NOMO-1 treated with DMSO at 0.1 percent for 48 hours (cell line): ENCODE measurements around the gene GPRC5C.
"Not testable (repeated sequence)": the region's sequence is repeated elsewhere in the genome, so short reads cannot be mapped to it uniquely, and the experiment has no call there.

Experiments used
- DNase-seq: peaks from one replicate; lab custom pipeline; 2025; ENCODE audit not compliant: unreplicated experiment; lab: John Stamatoyannopoulos, UW

GPRC5C gene

GRCh38 chr17:74405311-74405710 is 26.6 kb upstream of the GPRC5C start:
- not testable (repeated sequence) for DNase-seq

DNA sequence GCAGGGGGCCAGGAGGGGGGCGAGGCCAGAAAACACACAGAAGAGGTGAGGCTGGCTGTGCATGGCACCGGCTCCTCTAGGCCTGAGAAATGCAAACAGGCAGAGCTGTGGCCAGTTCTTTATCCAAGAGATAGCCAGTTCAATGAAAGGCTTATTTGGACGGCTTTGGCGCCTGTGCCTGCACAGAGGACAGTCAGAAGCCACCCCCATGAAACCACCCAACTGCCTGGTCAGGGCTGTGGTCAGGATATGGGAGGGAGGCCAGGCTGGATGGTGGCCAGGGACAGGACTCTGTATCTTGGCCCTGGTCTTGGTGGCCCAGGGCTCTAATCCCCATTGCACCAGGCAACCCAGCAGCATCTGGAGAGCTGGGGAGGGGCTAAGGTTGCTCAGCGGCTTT is 24.5 kb upstream of the GPRC5C start:
- DNase-seq: no peak

- DNase-seq: no peak
These were observed 23.6 kb upstream of the GPRC5C start for GRCh38 chr17:74408262-74408661.

- DNase-seq: no peak
These were observed 23.1 kb upstream of the GPRC5C start for GRCh38 chr17:74408815-74409214.

DNA sequence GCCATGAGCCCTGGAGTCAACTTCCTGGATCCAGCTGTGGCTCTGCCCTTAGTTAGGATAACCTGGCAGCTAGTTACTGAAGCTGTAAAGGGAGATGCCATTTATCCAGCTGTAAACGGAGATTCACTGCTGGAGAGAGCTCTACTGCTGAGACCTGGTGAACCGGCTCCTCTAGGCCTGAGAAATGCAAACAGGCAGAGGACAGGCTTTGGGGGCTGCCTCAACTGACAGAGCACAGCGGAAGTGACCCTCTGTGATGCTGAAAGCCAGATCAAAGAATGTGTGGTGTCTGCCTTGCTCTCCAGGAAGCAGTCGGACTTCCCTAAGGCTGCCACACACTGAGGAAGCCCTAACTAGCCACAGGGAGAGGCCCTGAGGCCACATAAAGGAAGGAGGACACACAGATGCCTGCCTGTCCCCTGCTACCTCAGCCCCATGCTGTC is 21.9 kb upstream of the GPRC5C start:
- DNase-seq: no peak

- DNase-seq: no peak
These were observed 19.3 kb upstream of the GPRC5C start for GRCh38 chr17:74412581-74412980.

- no peak for DNase-seq
These were observed 18.4 kb upstream of the GPRC5C start for GRCh38 chr17:74413491-74413890.

DNA sequence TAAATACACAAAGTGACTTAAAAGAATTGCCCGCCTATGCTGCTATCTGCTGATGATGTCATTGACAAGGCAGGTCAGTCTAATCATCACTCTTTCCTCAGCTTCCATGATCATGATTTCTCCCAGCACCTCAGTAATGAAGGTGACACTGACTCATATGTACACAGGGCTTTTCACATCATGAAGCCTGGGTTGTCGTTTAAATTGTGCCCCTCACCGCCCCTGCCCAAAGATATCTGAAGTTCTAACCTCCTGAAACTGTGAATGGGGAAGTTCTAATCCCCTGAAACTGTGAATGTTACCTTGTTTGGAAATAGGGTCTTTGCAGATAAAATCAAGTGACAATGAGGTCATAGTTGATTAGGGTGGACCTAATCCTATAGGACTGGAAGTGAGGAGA is 17.4 kb upstream of the GPRC5C start:
- DNase-seq: peak; percentile 20

DNA sequence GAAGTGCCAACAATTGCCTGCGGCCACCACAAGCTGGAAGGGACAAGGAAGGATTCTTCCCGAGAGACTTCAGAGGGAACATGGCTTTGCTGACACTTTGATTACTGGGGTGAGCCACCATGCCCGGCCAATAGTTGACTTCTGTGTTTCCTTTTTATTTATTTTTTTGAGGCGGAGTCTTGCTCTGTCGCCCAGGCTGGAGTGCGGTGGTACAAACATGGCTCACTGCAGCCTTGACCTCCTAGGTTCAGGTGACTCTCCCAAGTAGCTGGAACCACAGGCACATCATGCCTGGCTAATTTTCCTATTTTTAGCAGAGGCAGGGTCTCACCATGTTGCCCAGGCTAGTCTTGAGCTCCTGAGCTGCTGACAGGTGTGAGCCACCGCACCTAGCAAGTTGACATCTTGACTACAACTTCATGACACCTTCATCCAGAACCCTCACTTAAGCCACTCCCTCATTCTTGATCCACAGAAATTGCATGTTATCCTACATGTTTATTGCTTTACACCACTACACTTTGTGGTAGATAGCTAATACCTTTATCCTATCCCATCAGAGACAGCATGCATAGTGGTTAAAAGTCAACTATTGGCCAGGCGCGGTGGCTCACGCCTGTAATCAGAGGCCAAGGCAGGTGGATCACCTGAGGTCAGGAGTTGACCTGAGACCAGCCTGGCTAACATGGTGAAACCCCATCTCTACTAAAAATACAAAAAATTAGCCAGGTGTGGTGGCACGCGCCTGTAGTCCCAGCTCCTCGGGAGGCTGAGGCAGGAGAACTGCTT is 16.1 kb upstream of the GPRC5C start:
- no peak for DNase-seq

- DNase-seq: peak; percentile 10
These were observed 14.5 kb upstream of the GPRC5C start for GRCh38 chr17:74417178-74418045.

GRCh38 chr17:74419928-74420411 is 11.9 kb upstream of the GPRC5C start:
- no peak for DNase-seq

GRCh38 chr17:74424117-74424516 is 7.8 kb upstream of the GPRC5C start:
- DNase-seq: no peak

GRCh38 chr17:74424657-74425056 is 7.2 kb upstream of the GPRC5C start:
- DNase-seq: no peak

GRCh38 chr17:74426551-74427047 is 5.3 kb upstream of the GPRC5C start:
- no peak for DNase-seq

DNA sequence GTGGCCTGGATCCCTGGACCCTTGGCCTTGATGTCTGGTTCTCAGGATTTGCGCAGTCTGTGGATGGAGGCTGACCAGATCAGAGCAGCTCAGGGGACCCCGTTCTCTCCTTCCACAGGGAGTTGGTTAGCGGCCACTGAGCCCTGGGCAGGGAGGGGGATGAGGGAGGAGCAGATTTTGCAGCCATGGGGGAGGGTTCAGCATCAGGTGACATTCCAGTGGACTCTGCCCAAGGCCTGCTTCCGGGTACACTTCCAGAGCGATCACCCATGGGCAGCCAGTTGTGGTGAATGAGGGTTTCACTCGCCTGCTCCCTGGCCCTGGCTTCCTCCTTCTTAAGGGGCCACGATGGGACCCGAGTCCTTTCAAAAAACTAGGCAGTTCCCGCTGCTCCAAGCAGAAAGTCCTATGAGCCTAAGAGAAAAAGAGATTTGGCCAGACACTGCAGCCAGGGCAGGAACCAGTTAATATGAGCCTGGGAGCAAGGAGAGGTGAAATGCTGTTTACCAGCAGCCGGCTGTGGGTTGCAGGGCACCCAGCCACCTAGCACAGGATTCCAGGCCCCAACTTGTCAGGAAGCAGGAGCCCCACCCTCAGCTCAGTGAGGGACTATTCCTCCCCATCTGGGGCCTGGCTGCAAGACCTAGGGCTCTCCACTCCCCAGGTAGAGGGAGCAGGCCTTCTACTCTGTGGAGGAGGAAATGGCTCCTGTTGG is 4.7 kb upstream of the GPRC5C start:
- no peak for DNase-seq

DNA sequence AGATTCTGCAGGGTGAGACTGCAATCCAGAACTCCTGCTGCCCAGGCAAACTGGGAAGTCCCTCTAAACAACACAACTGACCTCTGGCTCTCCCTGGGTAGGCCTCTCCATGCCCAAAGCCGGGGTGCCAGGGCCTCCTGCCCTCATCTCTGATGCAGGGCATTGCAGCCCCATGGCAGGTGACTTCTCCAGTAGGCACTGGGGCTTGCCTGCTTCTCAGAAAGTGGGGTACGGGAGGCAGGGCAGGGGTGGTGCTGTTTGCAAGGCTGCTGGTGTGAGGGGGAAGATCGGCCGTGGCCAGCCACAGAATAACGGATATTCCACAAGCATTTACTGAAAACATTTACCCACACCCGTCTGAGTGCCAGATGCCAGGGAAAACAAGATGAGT is 4.1 kb upstream of the GPRC5C start:
- DNase-seq: no peak

DNA sequence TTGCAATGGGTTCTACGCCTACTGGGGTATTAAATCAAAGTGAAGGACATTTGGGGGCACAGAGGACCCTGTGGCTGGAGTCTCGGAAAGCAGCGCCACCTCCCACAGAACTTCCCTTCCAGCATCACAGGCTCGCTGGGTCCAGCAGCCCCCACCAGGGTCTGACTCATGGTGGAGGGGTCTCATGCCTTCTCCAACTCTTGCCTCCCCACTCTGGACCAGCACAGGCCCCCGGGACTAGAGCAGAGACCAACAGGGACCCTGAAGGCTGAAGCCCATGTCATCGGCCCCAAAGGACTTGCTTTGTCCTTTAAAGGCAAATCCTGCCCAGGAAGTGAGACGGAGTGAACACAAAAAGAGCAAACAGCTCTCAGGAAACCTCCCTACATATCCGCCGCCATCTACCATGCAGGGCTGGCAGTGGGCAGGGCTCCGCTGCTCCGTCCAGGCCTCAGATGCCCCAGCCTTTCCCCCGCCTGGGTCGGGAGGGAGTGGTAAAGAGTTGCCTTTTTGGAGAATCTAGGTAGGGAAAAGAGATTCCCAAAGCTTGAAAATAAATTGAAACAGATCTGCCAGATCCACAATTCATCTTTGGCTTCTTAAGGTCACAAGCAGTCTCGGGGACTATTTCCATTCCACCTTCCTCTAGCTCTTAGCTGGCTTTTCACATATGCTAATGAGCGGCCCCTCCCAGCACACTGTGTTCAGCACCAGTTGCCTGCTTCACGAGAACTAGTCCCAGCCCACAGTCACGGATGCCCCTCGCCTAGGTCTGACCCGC is 2.1 kb upstream of the GPRC5C start:
- no peak for DNase-seq

DNA sequence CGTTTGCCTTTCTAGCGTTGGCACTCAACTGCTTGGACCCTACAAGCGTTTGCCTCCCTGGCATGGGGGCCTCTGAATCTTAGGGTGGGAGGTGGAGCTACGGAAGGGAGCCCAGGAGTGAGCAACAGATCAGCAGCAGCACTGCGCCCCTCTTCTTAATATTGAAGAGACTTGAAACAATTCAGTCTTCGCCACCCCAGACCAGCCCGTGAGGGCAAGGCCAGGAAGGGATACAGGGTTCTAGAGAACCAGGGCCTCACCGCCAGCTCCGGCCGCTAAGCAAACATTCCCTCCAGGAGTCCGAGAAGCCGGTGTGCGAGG is 1.5 kb upstream of the GPRC5C start:
- no peak for DNase-seq

DNA sequence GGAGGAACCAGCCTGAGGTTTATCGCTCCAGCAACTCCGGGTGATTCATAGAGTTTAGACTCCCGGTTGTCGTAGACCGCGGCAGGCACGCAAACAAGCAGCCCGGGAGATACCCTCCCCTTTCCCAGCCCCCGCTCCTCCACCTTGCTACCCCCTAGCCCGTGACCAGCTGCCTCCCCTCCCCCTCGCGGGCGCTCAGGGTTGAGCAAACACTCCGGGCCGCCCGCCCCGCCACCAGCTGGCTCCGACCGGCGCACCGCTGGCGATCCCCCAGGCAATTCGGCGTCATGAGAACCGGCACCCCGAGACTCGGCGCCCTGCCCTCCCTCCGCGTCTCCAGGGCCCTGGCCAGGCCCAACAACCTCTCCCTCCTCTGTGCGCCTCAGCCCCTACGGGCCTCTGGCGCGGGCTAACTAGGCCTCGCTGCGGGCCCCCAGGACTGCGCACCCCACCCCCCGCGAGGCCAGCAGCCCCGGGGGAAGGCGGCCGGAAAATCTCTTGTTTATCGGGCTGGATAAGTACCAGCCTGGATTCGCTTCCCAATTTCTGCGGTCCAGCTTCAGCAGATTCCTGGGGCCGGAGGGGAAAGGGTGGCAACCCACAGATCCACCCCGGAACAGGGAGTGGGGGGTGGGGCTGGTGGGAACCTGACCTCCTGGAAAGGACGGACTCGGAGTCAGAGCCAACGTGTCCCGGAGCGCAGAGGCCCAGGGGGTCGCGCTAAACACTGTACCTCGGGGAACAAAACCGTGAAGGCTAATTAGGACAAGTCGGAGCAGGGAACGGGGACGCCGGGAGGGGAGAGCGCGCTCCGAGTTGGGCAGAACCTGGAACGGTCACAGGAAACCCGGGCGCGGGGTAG is 951 bp upstream of the GPRC5C start:
- DNase-seq: peak; percentile 26

- DNase-seq: no peak
These were observed 469 bp downstream of the GPRC5C start for GRCh38 chr17:74432424-74432690.
